Tibial nerve (tissue), 3 donors: Measurements from ENCODE around the gene SLC40A1.

Experiments used
- CTCF ChIP-seq, 5 experiments: fragments of 200-600 bp in 3 of 5; fragments of 450-650 bp in 2 of 5; sonication (generic) in 3 of 5; IDR thresholded peaks; one replicate each; pipeline ENCODE4 v1.5.1; 2016 to 2019; ENCODE audit warnings: antibody characterized with exemption in 5 of 5, mild to moderate bottlenecking in 3 of 5, moderate library complexity in 2 of 5
- POLR2A ChIP-seq, 2 donors: fragments of 450-650 bp; IDR thresholded peaks; one replicate each; pipeline ENCODE4 v1.6.1; 2017; ENCODE audit warnings: antibody characterized with exemption in 2 of 2, mild to moderate bottlenecking in 2 of 2, moderate library complexity in 2 of 2

- no peak for TF ChIP-seq CTCF (IDR thresholded peaks at IDR 0.05)
- TF ChIP-seq POLR2A (IDR thresholded peaks at IDR 0.05) = no peak
These were observed 28.1 kb downstream of the SLC40A1 start for GRCh38 chr2:189552334-189552990.
